IMR-90 (cell line): ENCODE measurements around the gene MFN2. TPM values are rescaled to one million over a fixed set of nuclear protein-coding genes. Genes with fewer than 3 reads are reported as not detected.

ENCODE experiments used
- ATAC-seq: fragments of 200-7000 bp; cut with Tn5 transposase; 2 replicates; pipeline ENCODE4 v1.9.1; 2020; ENCODE audit warnings: low read depth, mild to moderate bottlenecking, moderate library complexity
- BruUV-seq: library from RNA; stranded (reverse); fragments of 400-500 nt; replicated peaks from 2 replicates; lab custom pipeline; 2021; lab: Mats Ljungman, UMichigan
- CTCF ChIA-PET: fragments of 300-600 bp; formaldehyde crosslinking; extraction: SDS; loops from one replicate; lab custom pipeline; 2021; ENCODE audit warnings: antibody characterized with exemption; lab: Yijun Ruan, JAX
- POLR2A ChIA-PET: fragments of 300-600 bp; sonication (Branson Sonifier 250); formaldehyde crosslinking; loops from one replicate; lab custom pipeline; 2022; ENCODE audit warnings: antibody characterized with exemption; ENCODE audit not compliant: unreplicated experiment; lab: Charles Lee
- DNase-seq: peaks from one replicate; pipeline ENCODE4 v3.0.0; 2013
- H2AFZ ChIP-seq: replicated peaks from 2 replicates; pipeline ENCODE3; 2013; ENCODE audit warnings: low read length, mild to moderate bottlenecking; ENCODE audit not compliant: poor library complexity
- H2AK5ac ChIP-seq: 2 replicates; pipeline ENCODE4 v1.6.1; 2013; ENCODE audit warnings: low read depth, low read length, inconsistent platforms
- H2AK9ac ChIP-seq: replicated peaks from 2 replicates; pipeline ENCODE3; 2013; ENCODE audit warnings: mild to moderate bottlenecking, low read depth, low read length, moderate library complexity; ENCODE audit not compliant: poor library complexity
- H2BK120ac ChIP-seq: 2 replicates; pipeline ENCODE4 v1.6.1; 2013; ENCODE audit warnings: low read depth, low read length, inconsistent platforms
- H2BK15ac ChIP-seq: 3 replicates; pipeline ENCODE4 v1.6.1; 2013; ENCODE audit warnings: low read depth, low read length, inconsistent platforms
- H2BK20ac ChIP-seq: 2 replicates; pipeline ENCODE4 v1.6.1; 2013; ENCODE audit warnings: low read depth, mild to moderate bottlenecking, inconsistent platforms, low read length, moderate library complexity
- H2BK5ac ChIP-seq: 2 replicates; pipeline ENCODE4 v1.6.1; 2013; ENCODE audit warnings: mild to moderate bottlenecking, low read depth, low read length, inconsistent platforms; ENCODE audit not compliant: poor library complexity, severe bottlenecking
- H3K14ac ChIP-seq: replicated peaks from 2 replicates; pipeline ENCODE4 v1.6.1; 2013; ENCODE audit warnings: low read depth, low read length, inconsistent platforms
- H3K18ac ChIP-seq: 2 replicates; pipeline ENCODE4 v1.6.1; 2013; ENCODE audit warnings: low read depth, low read length, control low read depth
- H3K23ac ChIP-seq: 2 replicates; pipeline ENCODE4 v1.6.1; 2013; ENCODE audit warnings: low read depth, low read length, inconsistent platforms
- H3K27ac ChIP-seq: 2 replicates; pipeline ENCODE4 v1.5.1; 2013; ENCODE audit warnings: mild to moderate bottlenecking, control low read depth, low read length; ENCODE audit not compliant: insufficient read depth
- H3K27me3 ChIP-seq: 2 replicates; pipeline ENCODE4 v1.6.1; 2013; ENCODE audit warnings: low read length; ENCODE audit not compliant: control insufficient read depth, insufficient read depth
- H3K36me3 ChIP-seq: 2 replicates; pipeline ENCODE4 v1.6.1; 2013; ENCODE audit warnings: low read length, mixed read lengths; ENCODE audit not compliant: control insufficient read depth, insufficient read depth
- H3K4ac ChIP-seq: 2 replicates; pipeline ENCODE4 v1.6.1; 2013; ENCODE audit warnings: low read depth, low read length, inconsistent platforms
- H3K4me1 ChIP-seq: 2 replicates; pipeline ENCODE4 v1.6.1; 2013; ENCODE audit warnings: low read length, mixed read lengths; ENCODE audit not compliant: control insufficient read depth, insufficient read depth
- H3K4me2 ChIP-seq: 2 replicates; pipeline ENCODE4 v1.6.1; 2013; ENCODE audit warnings: low read depth, mild to moderate bottlenecking, control low read depth, low read length, moderate library complexity
- H3K4me3 ChIP-seq: 2 replicates; pipeline ENCODE4 v1.5.1; 2013; ENCODE audit warnings: low read depth, mild to moderate bottlenecking, control low read depth, low read length, moderate library complexity; ENCODE audit not compliant: insufficient read depth
- H3K56ac ChIP-seq: 2 replicates; pipeline ENCODE4 v1.6.1; 2013; ENCODE audit warnings: low read length, inconsistent platforms; ENCODE audit not compliant: insufficient read depth; ENCODE audit errors: extremely low read depth
- H3K79me1 ChIP-seq, 2 experiments: 2 replicates each; pipeline ENCODE4 v1.6.1; 2013; ENCODE audit warnings: low read length in 2 of 2, inconsistent platforms in 1 of 2, low read depth in 1 of 2
- H3K9ac ChIP-seq: 2 replicates; pipeline ENCODE4 v1.6.1; 2013; ENCODE audit warnings: low read depth, low read length, control low read depth
- H3K9me1 ChIP-seq: 2 replicates; pipeline ENCODE4 v1.6.1; 2013; ENCODE audit warnings: low read length, inconsistent platforms; ENCODE audit not compliant: insufficient read depth
- H3K9me3 ChIP-seq: 2 replicates; pipeline ENCODE4 v1.6.1; 2013; ENCODE audit warnings: low read length; ENCODE audit not compliant: control insufficient read depth, insufficient read depth
- H4K20me1 ChIP-seq: 2 replicates; pipeline ENCODE4 v1.6.1; 2013; ENCODE audit warnings: low read length, inconsistent platforms; ENCODE audit not compliant: insufficient read depth
- H4K5ac ChIP-seq: 2 replicates; pipeline ENCODE4 v1.6.1; 2013; ENCODE audit warnings: mild to moderate bottlenecking, low read depth, low read length, control low read depth
- H4K8ac ChIP-seq, 2 experiments: 2 replicates each; pipeline ENCODE4 v1.6.1; 2013; ENCODE audit warnings: low read depth in 2 of 2, low read length in 2 of 2, control low read depth in 1 of 2, inconsistent platforms in 1 of 2
- H4K91ac ChIP-seq: 2 replicates; pipeline ENCODE4 v1.6.1; 2013; ENCODE audit warnings: low read depth, low read length, inconsistent platforms; ENCODE audit not compliant: insufficient read depth
- BHLHE40 ChIP-seq: fragments of 150-350 bp; IDR thresholded peaks from 2 replicates; pipeline ENCODE4 v1.6.1; 2016; ENCODE audit warnings: mild to moderate bottlenecking, low read depth, low read length
- CEBPB ChIP-seq: IDR thresholded peaks from 2 replicates; pipeline ENCODE4 v1.6.1; 2012; ENCODE audit warnings: low read depth, low read length, improper control_type of control experiment
- FOS ChIP-seq: fragments of 150-350 bp; IDR thresholded peaks from 2 replicates; pipeline ENCODE4 v1.6.1; 2016; ENCODE audit warnings: low read depth, low read length
- MAFK ChIP-seq: IDR thresholded peaks from 2 replicates; pipeline ENCODE4 v1.6.1; 2012; ENCODE audit warnings: low read depth, low read length, improper control_type of control experiment
- MAZ ChIP-seq: IDR thresholded peaks from 2 replicates; pipeline ENCODE4 v1.6.1; 2012; ENCODE audit warnings: low read depth, mild to moderate bottlenecking, low read length, improper control_type of control experiment, moderate library complexity, borderline replicate concordance
- NFE2L2 ChIP-seq: fragments of 150-350 bp; IDR thresholded peaks from 2 replicates; pipeline ENCODE4 v1.6.1; 2016; ENCODE audit warnings: low read depth, mild to moderate bottlenecking, low read length
- RAD21 ChIP-seq: IDR thresholded peaks from 2 replicates; pipeline ENCODE4 v1.6.1; 2012; ENCODE audit warnings: low read length, improper control_type of control experiment
- RFX5 ChIP-seq: IDR thresholded peaks from 2 replicates; pipeline ENCODE4 v1.8.0; 2012; ENCODE audit warnings: low read depth, mild to moderate bottlenecking, low read length, moderate library complexity
- WGBS, 2 experiments: methylation state at CpG; one replicate each; pipeline versions ENCODE4 v1.1.5 to v1.1.7; 2013; ENCODE audit warnings: missing lambda C conversion rate in 2 of 2; ENCODE audit not compliant: insufficient read length in 1 of 2; ENCODE audit errors: extremely low coverage in 2 of 2; 5-methylcytosine and 5-hydroxymethylcytosine counted together
- dilution Hi-C: fragments of 300-500 bp; cut with HindIII; formaldehyde crosslinking; loops from one replicate; pipeline ENCODE4 v1.14.3; 2018; ENCODE audit warnings: low sequenced_read_pairs; ENCODE audit not compliant: unreplicated experiment
- in situ Hi-C: fragments of 300-500 bp; cut with MboI; formaldehyde crosslinking; loops from 3 replicates; pipeline ENCODE4 v1.14.3; 2019; ENCODE audit warnings: low sequenced_read_pairs, inconsistent platforms, mixed read lengths
- intact Hi-C: fragments of 100-400 bp; cut with micrococcal nuclease; formaldehyde crosslinking; loops from 2 replicates; pipeline ENCODE4 v1.10.0; 2022
- polyA plus RNA-seq, 3 experiments: library from polyadenylated mRNA; depleted of rRNA; stranded (reverse); fragments of >200 nt; gene quantifications; 2 replicates each; pipeline ENCODE4 v1.2.3, GENCODE V29; 2012; ENCODE audit warnings: low replicate concordance in 1 of 3
- total RNA-seq: library from RNA; depleted of rRNA; stranded (reverse); fragments of >200 nt; gene quantifications from 2 replicates; pipeline ENCODE4 v1.2.3, GENCODE V29; 2012
- TF ChIP-seq, protein P1 (sequence below): conservative IDR thresholded peaks from 2 replicates; pipeline ENCODE4 v1.5.1; 2012; ENCODE audit warnings: mild to moderate bottlenecking, low read depth, low read length, improper control_type of control experiment
- TF ChIP-seq, protein P2 (sequence below): fragments of 150-350 bp; IDR thresholded peaks from 2 replicates; pipeline ENCODE4 v1.6.1; 2017; ENCODE audit warnings: mild to moderate bottlenecking, antibody characterized with exemption, low read length, low read depth
- TF ChIP-seq, protein P3 (sequence below): fragments of 150-350 bp; IDR thresholded peaks from 2 replicates; pipeline ENCODE4 v1.6.1; 2016; ENCODE audit warnings: low read depth, mild to moderate bottlenecking, low read length, moderate library complexity, borderline replicate concordance

MFN2 gene
- total and polyA plus RNA-seq, 2 of the 4 experiments (the other 2 are of a cell fraction): 52.8 to 84.2 TPM

DNA sequence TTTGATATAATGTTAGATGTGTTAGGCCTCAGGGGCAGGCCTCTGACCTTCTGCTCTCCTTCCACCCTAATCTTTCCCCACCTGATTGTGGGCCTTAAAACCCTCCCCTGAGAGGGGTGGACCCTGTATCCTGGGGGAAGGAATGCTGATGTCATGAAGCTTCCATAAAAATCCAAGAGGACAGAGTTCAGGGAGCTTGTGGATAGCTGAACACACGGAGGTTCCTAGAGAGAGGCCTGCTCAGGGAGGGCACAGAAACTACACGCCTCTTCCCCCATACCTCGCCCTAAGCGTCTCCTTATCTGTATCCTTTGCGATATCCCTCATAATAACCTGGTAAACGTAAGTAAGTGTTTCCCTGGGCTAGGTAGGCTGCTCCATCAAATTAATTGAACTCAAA is 4.3 kb downstream of the MFN2 start:
- peaks cover 20% of the 10 kb centered on the region for H4K20me1 ChIP-seq
- no peak overlapping the region for H3K4me3 ChIP-seq
- H3K56ac ChIP-seq: no peak overlapping the region
- H3K23ac ChIP-seq: no peak overlapping the region
- peaks cover 4% of the 10 kb centered on the region; the same call in 1 of the 2 replicates for H3K9me1 ChIP-seq
- CTCF ChIA-PET: no interaction called here
- no peak overlapping the region for H2BK5ac ChIP-seq
- H2BK15ac ChIP-seq: no peak overlapping the region
- H3K18ac ChIP-seq: no peak overlapping the region
- H3K79me1 ChIP-seq: peaks cover 50 to 56% of the 10 kb centered on the region in 2 experiments
- TF ChIP-seq RAD21: no peak
- TF ChIP-seq, protein P1, sequence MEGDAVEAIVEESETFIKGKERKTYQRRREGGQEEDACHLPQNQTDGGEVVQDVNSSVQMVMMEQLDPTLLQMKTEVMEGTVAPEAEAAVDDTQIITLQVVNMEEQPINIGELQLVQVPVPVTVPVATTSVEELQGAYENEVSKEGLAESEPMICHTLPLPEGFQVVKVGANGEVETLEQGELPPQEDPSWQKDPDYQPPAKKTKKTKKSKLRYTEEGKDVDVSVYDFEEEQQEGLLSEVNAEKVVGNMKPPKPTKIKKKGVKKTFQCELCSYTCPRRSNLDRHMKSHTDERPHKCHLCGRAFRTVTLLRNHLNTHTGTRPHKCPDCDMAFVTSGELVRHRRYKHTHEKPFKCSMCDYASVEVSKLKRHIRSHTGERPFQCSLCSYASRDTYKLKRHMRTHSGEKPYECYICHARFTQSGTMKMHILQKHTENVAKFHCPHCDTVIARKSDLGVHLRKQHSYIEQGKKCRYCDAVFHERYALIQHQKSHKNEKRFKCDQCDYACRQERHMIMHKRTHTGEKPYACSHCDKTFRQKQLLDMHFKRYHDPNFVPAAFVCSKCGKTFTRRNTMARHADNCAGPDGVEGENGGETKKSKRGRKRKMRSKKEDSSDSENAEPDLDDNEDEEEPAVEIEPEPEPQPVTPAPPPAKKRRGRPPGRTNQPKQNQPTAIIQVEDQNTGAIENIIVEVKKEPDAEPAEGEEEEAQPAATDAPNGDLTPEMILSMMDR: no peak
- TF ChIP-seq, protein P2, sequence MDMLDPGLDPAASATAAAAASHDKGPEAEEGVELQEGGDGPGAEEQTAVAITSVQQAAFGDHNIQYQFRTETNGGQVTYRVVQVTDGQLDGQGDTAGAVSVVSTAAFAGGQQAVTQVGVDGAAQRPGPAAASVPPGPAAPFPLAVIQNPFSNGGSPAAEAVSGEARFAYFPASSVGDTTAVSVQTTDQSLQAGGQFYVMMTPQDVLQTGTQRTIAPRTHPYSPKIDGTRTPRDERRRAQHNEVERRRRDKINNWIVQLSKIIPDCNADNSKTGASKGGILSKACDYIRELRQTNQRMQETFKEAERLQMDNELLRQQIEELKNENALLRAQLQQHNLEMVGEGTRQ: no peak
- no peak for TF ChIP-seq RFX5
- no peak for TF ChIP-seq NFE2L2
- TF ChIP-seq CEBPB: no peak
- no peak for TF ChIP-seq MAFK
- no peak for TF ChIP-seq BHLHE40
- TF ChIP-seq MAZ: no peak
- TF ChIP-seq, protein P3, sequence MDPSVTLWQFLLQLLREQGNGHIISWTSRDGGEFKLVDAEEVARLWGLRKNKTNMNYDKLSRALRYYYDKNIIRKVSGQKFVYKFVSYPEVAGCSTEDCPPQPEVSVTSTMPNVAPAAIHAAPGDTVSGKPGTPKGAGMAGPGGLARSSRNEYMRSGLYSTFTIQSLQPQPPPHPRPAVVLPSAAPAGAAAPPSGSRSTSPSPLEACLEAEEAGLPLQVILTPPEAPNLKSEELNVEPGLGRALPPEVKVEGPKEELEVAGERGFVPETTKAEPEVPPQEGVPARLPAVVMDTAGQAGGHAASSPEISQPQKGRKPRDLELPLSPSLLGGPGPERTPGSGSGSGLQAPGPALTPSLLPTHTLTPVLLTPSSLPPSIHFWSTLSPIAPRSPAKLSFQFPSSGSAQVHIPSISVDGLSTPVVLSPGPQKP: no peak
- no peak for TF ChIP-seq FOS
- no peak overlapping the region for H3K14ac ChIP-seq
- no peaks in the 10 kb centered on the region for H3K27me3 ChIP-seq
- no peak overlapping the region for H3K27ac ChIP-seq
- BruUV-seq: no TSS peak
- H2AK9ac ChIP-seq: no peak overlapping the region
- DNase-seq (no peak), ATAC-seq (no peak)
- no peak overlapping the region for H3K4ac ChIP-seq
- dilution Hi-C loops (no loop called here), in situ Hi-C loops (no loop called here), intact Hi-C loops (no loop called here)
- H4K8ac ChIP-seq: no peak overlapping the region
- H4K91ac ChIP-seq: no peak overlapping the region
- no peak overlapping the region for H2BK20ac ChIP-seq
- WGBS, 2 experiments: no CpG with 5 or more reads among the region's 6 CpGs
- peaks cover 3% of the 10 kb centered on the region for H3K4me1 ChIP-seq
- no peak overlapping the region for H3K4me2 ChIP-seq
- H2AFZ ChIP-seq: no peak overlapping the region
- no peak overlapping the region for H2BK120ac ChIP-seq
- H3K9ac ChIP-seq: no peak overlapping the region
- H2AK5ac ChIP-seq: no peak overlapping the region
- POLR2A ChIA-PET: no interaction called here
- H3K36me3 ChIP-seq: peaks cover 37% of the 10 kb centered on the region
- no peak overlapping the region for H4K5ac ChIP-seq
- H3K9me3 ChIP-seq: no peaks in the 10 kb centered on the region
